H1 (cell line): ENCODE measurements around the gene CDC42BPB. TPM values are rescaled to one million over a fixed set of nuclear protein-coding genes. Genes with fewer than 3 reads are reported as not detected.

ENCODE experiments used
- CTCF ChIA-PET: fragments of 300-600 bp; sonication (Branson Sonifier 250); formaldehyde crosslinking; loops from one replicate; lab custom pipeline; 2021; ENCODE audit not compliant: partially characterized antibody; lab: Charles Lee
- POLR2A ChIA-PET: fragments of 300-600 bp; sonication (Branson Sonifier 250); formaldehyde crosslinking; loops from one replicate; lab custom pipeline; 2021; ENCODE audit warnings: inconsistent platforms; ENCODE audit not compliant: partially characterized antibody; lab: Charles Lee
- DNase-seq, 2 experiments: peaks; one replicate each; pipeline versions ENCODE4 v3.0.0 to v3.0.0-alpha.2; 2010 to 2022; ENCODE audit warnings: low spot score in 2 of 2, low read depth in 1 of 2, mixed read lengths in 1 of 2
- FAIRE-seq: peaks from 2 replicates; lab custom pipeline; 2011; peaks lifted over from hg19 to GRCh38; lab: Jason Lieb, UNC
- H2AFZ ChIP-seq: 2 replicates; pipeline ENCODE4 v1.8.1; 2012; ENCODE audit warnings: low read length, inconsistent platforms
- H2AK5ac ChIP-seq: 2 replicates; pipeline ENCODE4 v1.6.1; 2013; ENCODE audit warnings: low read depth, low read length
- H2BK120ac ChIP-seq: replicated peaks from 2 replicates; pipeline ENCODE3; 2013; ENCODE audit warnings: low read depth, low read length, inconsistent platforms
- H2BK12ac ChIP-seq: 2 replicates; pipeline ENCODE4 v1.6.1; 2013; ENCODE audit warnings: low read depth, low read length
- H2BK15ac ChIP-seq: 2 replicates; pipeline ENCODE4 v1.6.1; 2013; ENCODE audit warnings: low read length
- H2BK20ac ChIP-seq: 2 replicates; pipeline ENCODE4 v1.6.1; 2013; ENCODE audit warnings: low read length
- H2BK5ac ChIP-seq: 2 replicates; pipeline ENCODE4 v1.6.1; 2013; ENCODE audit warnings: low read depth, low read length
- H3K14ac ChIP-seq: 2 replicates; pipeline ENCODE4 v1.6.1; 2013; ENCODE audit warnings: inconsistent platforms; ENCODE audit not compliant: insufficient read length
- H3K18ac ChIP-seq: 2 replicates; pipeline ENCODE4 v1.6.1; 2013; ENCODE audit warnings: low read length; ENCODE audit errors: extremely low read depth
- H3K23ac ChIP-seq: 2 replicates; pipeline ENCODE4 v1.6.1; 2013; ENCODE audit warnings: inconsistent platforms; ENCODE audit not compliant: insufficient read length
- H3K23me2 ChIP-seq: 2 replicates; pipeline ENCODE4 v1.6.1; 2013; ENCODE audit warnings: low read depth, low read length
- H3K27ac ChIP-seq: 2 replicates; pipeline ENCODE4 v1.6.1; 2011; ENCODE audit warnings: low read depth, low read length, inconsistent platforms
- H3K27me3 ChIP-seq, 4 experiments: replicated peaks in 1 of 4; 1 replicate in 1 of 4; 2 replicates in 3 of 4; pipeline versions ENCODE4 v1.6.1 to v1.8.1; 2011 to 2013; ENCODE audit warnings: low read length in 3 of 4, mild to moderate bottlenecking in 3 of 4, inconsistent platforms in 2 of 4, mixed read lengths in 2 of 4, moderate library complexity in 1 of 4; ENCODE audit not compliant: control insufficient read depth in 3 of 4, insufficient read depth in 3 of 4; ENCODE audit errors: extremely low read depth in 1 of 4
- H3K36me3 ChIP-seq, 4 experiments: 2 replicates each; pipeline versions ENCODE4 v1.6.1 to v1.8.1; 2011 to 2013; ENCODE audit warnings: mild to moderate bottlenecking in 4 of 4, low read length in 3 of 4, moderate library complexity in 2 of 4, control low read depth in 1 of 4, inconsistent platforms in 1 of 4; ENCODE audit not compliant: insufficient read depth in 4 of 4, control insufficient read depth in 2 of 4
- H3K4ac ChIP-seq: replicated peaks from 2 replicates; pipeline ENCODE3; 2013; ENCODE audit warnings: low read length, low read depth, mixed read lengths, inconsistent platforms; ENCODE audit not compliant: insufficient read length
- H3K4me1 ChIP-seq, 4 experiments: replicated peaks in 1 of 4; 1 replicate in 1 of 4; 2 replicates in 3 of 4; pipeline versions ENCODE4 v1.6.1 to v1.8.1; 2011 to 2013; ENCODE audit warnings: low read length in 3 of 4, inconsistent platforms in 2 of 4, mixed read lengths in 1 of 4; ENCODE audit not compliant: insufficient read depth in 4 of 4, control insufficient read depth in 3 of 4
- H3K4me2 ChIP-seq, 2 experiments: 2 replicates each; pipeline versions ENCODE4 v1.6.1 to v1.8.1; 2011 to 2013; ENCODE audit warnings: low read depth in 2 of 2, low read length in 2 of 2, control low read depth in 1 of 2, inconsistent platforms in 1 of 2, mild to moderate bottlenecking in 1 of 2; ENCODE audit not compliant: insufficient read depth in 1 of 2
- H3K4me3 ChIP-seq, 4 experiments: fragments of 200-600, 300-600 bp in 1 of 4; sonication (generic), shearing (Covaris generic), sonication (Bioruptor Twin) in 1 of 4; 2 replicates each; pipeline versions ENCODE4 v1.5.1 to v1.8.1; 2011 to 2016; ENCODE audit warnings: low read length in 4 of 4, low read depth in 3 of 4, control low read depth in 2 of 4, inconsistent platforms in 2 of 4, mild to moderate bottlenecking in 2 of 4, mixed read lengths in 1 of 4, moderate library complexity in 1 of 4; ENCODE audit not compliant: insufficient read depth in 2 of 4; ENCODE audit errors: extremely low read depth in 1 of 4
- H3K56ac ChIP-seq: replicated peaks from 2 replicates; pipeline ENCODE3; 2013; ENCODE audit warnings: low read depth, mild to moderate bottlenecking, mixed read lengths, low read length, inconsistent platforms; ENCODE audit not compliant: insufficient read length
- H3K79me1 ChIP-seq: 2 replicates; pipeline ENCODE4 v1.6.1; 2013; ENCODE audit warnings: low read depth, low read length, control low read depth
- H3K79me2 ChIP-seq, 2 experiments: 2 replicates each; pipeline versions ENCODE4 v1.6.1 to v1.8.1; 2012 to 2013; ENCODE audit warnings: low read length in 2 of 2, mild to moderate bottlenecking in 2 of 2, inconsistent platforms in 1 of 2; ENCODE audit not compliant: insufficient read depth in 2 of 2, control insufficient read depth in 1 of 2
- H3K9ac ChIP-seq, 4 experiments: replicated peaks in 1 of 4; 1 replicate in 1 of 4; 2 replicates in 3 of 4; pipeline versions ENCODE4 v1.6.1 to v1.8.1; 2011 to 2013; ENCODE audit warnings: low read depth in 3 of 4, low read length in 3 of 4, control low read depth in 2 of 4, mild to moderate bottlenecking in 2 of 4, moderate library complexity in 2 of 4, inconsistent platforms in 1 of 4; ENCODE audit errors: extremely low read depth in 1 of 4
- H3K9me3 ChIP-seq, 2 experiments: 2 replicates each; pipeline versions ENCODE4 v1.6.1 to v1.8.1; 2012 to 2013; ENCODE audit warnings: mild to moderate bottlenecking in 2 of 2, moderate library complexity in 2 of 2, control low read depth in 1 of 2, inconsistent platforms in 1 of 2, low read depth in 1 of 2, low read length in 1 of 2, mixed read lengths in 1 of 2; ENCODE audit not compliant: insufficient read depth in 2 of 2
- H4K20me1 ChIP-seq, 2 experiments: replicated peaks in 1 of 2; 2 replicates each; pipeline versions ENCODE3 to v1.8.1; 2011 to 2013; ENCODE audit warnings: inconsistent platforms in 2 of 2, low read length in 2 of 2, mild to moderate bottlenecking in 1 of 2; ENCODE audit not compliant: insufficient read depth in 2 of 2, control insufficient read depth in 1 of 2
- H4K5ac ChIP-seq: 2 replicates; pipeline ENCODE4 v1.6.1; 2013; ENCODE audit warnings: low read length, low read depth, mixed read lengths, inconsistent platforms; ENCODE audit not compliant: insufficient read length
- H4K8ac ChIP-seq: 2 replicates; pipeline ENCODE4 v1.8.0; 2013; ENCODE audit warnings: mild to moderate bottlenecking, moderate library complexity, low read length, inconsistent platforms; ENCODE audit not compliant: insufficient read depth; ENCODE audit errors: extremely low read depth
- H4K91ac ChIP-seq: replicated peaks from 2 replicates; pipeline ENCODE3; 2013; ENCODE audit warnings: low read length, mixed read lengths, inconsistent platforms; ENCODE audit not compliant: insufficient read length
- ATF2 ChIP-seq: IDR thresholded peaks from 2 replicates; pipeline ENCODE4 v1.6.1; 2012; ENCODE audit warnings: low read length, inconsistent platforms
- CHD2 ChIP-seq: IDR thresholded peaks from 2 replicates; pipeline ENCODE4 v1.6.1; 2012; ENCODE audit warnings: low read length, improper control_type of control experiment
- RAD21 ChIP-seq, 2 experiments: IDR thresholded peaks in 1 of 2; conservative IDR thresholded peaks in 1 of 2; 2 replicates each; pipeline ENCODE4 v1.6.1; 2011; ENCODE audit warnings: low read depth in 2 of 2, low read length in 2 of 2, improper control_type of control experiment in 1 of 2, inconsistent platforms in 1 of 2, mild to moderate bottlenecking in 1 of 2, moderate library complexity in 1 of 2
- RBBP5 ChIP-seq: IDR thresholded peaks from 2 replicates; pipeline ENCODE4 v1.7.1; 2012; ENCODE audit warnings: low read depth, mild to moderate bottlenecking, inconsistent platforms, low read length, moderate library complexity, borderline replicate concordance
- RFX5 ChIP-seq: IDR thresholded peaks from 2 replicates; pipeline ENCODE4 v1.6.1; 2011; ENCODE audit warnings: low read depth, low read length, improper control_type of control experiment, borderline replicate concordance
- SP2 ChIP-seq: IDR thresholded peaks from 2 replicates; pipeline ENCODE4 v1.6.1; 2012; ENCODE audit warnings: mild to moderate bottlenecking, low read length, inconsistent platforms
- TCF12 ChIP-seq: IDR thresholded peaks from 2 replicates; pipeline ENCODE4 v1.6.1; 2011; ENCODE audit warnings: low read depth, mild to moderate bottlenecking, low read length
- WGBS, 2 experiments: shearing (Covaris generic) in 1 of 2; methylation state at CpG; one replicate each; pipeline versions ENCODE4 v1.1.6 to v1.1.7; 2013 to 2015; ENCODE audit warnings: low lambda C conversion rate in 2 of 2, mixed read lengths in 2 of 2, inconsistent platforms in 1 of 2, low coverage in 1 of 2, missing lambda C conversion rate in 1 of 2; ENCODE audit not compliant: insufficient replicate concordance in 2 of 2, insufficient coverage in 1 of 2, insufficient read length in 1 of 2; ENCODE audit errors: extremely low coverage in 1 of 2, missing lambda C conversion rate in 1 of 2; 5-methylcytosine and 5-hydroxymethylcytosine counted together
- polyA plus RNA-seq, 7 experiments: library from polyadenylated mRNA; depleted of rRNA in 3 of 7; stranded (reverse) in 5 of 7; unstranded in 2 of 7; fragments of >200 nt in 5 of 7; fragments of 200-250 nt in 2 of 7; gene quantifications; 1 replicate in 5 of 7; 2 replicates in 1 of 7; 4 replicates in 1 of 7; pipeline versions ENCODE4 v1.2.1 to v1.2.3, GENCODE V29; 2011 to 2013; ENCODE audit warnings: missing spikeins in 2 of 7, mixed read lengths in 2 of 7
- total RNA-seq: library from RNA; stranded (reverse); fragmentation: NEBNext Ultra II Directional; extraction: Animal tissue kit (Norgen Biotek cat#: 25700); gene quantifications from 2 replicates; pipeline ENCODE4 v1.2.1, GENCODE V29; 2021
- TF ChIP-seq, protein P1 (sequence below): IDR thresholded peaks from 2 replicates; pipeline ENCODE4 v1.6.1; 2012; ENCODE audit warnings: inconsistent platforms

Gene CDC42BPB
- total and polyA plus RNA-seq, 2 of the 8 experiments (the other 6 are each of a cell fraction or from before 2014, with no cell fraction given): 51.2 to 88.2 TPM

- Histone ChIP-seq H3K23ac (no peak overlapping the region), H3K36me3 (peaks cover 13 to 78% (median 46%) of the 10 kb centered on the region in 4 experiments), H3K9me3 (no peaks in the 10 kb centered on the region), H3K79me1 (no peaks in the 10 kb centered on the region), H2BK15ac (no peak overlapping the region), H3K4me3 (no peak overlapping the region), H3K18ac (no peak overlapping the region), H4K8ac (no peak overlapping the region), H3K79me2 (no peaks in the 10 kb centered on the region), H3K4ac (no peak overlapping the region), H4K91ac (no peak overlapping the region), H4K20me1 (peaks cover 0 to 11% of the 10 kb centered on the region in 2 experiments), H2BK12ac (no peak overlapping the region), H3K23me2 (no peaks in the 10 kb centered on the region), H3K4me2 (no peak overlapping the region), H3K9ac (no peak overlapping the region), H2BK5ac (no peak overlapping the region; the same call in 1 of the 2 replicates), H3K27ac (no peak overlapping the region), H3K56ac (no peak overlapping the region), H2AK5ac (no peak overlapping the region), H4K5ac (no peak overlapping the region), H3K27me3 (no peaks in the 10 kb centered on the region), H3K4me1 (no peaks in the 10 kb centered on the region), H2BK120ac (no peak overlapping the region), H2BK20ac (no peak overlapping the region), H2AFZ (no peak overlapping the region), H3K14ac (no peak overlapping the region)
- WGBS, 2 experiments: 96% methylated on average over 24 of the region's 26 CpGs; no CpG with 5 or more reads in 1 of the 2 experiments
- ChIA-PET POLR2A (no interaction called here), CTCF (interaction anchor here (0.6 to 1.2 kb wide), 2 partner anchors 92 to 161 kb away, joined by 3 read pairs; no protein-coding TSS in a partner anchor)
- DNase-seq: no peak
- FAIRE-seq: no peak
- TF ChIP-seq CHD2: no peak
- no peak for TF ChIP-seq RBBP5
- TF ChIP-seq, protein P1, sequence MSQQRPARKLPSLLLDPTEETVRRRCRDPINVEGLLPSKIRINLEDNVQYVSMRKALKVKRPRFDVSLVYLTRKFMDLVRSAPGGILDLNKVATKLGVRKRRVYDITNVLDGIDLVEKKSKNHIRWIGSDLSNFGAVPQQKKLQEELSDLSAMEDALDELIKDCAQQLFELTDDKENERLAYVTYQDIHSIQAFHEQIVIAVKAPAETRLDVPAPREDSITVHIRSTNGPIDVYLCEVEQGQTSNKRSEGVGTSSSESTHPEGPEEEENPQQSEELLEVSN: no peak
- TF ChIP-seq TCF12: no peak
- TF ChIP-seq RFX5: no peak
- TF ChIP-seq ATF2: no peak
- no peak for TF ChIP-seq RAD21 (IDR thresholded peaks at IDR 0.05 in 1 of 2, conservative IDR thresholded peaks at IDR 0.05 in 1 of 2; ENCODE audit: low read depth in 2 of 2, low read length in 2 of 2)
- no peak for TF ChIP-seq SP2
Measured at GRCh38 chr14:102969060-102969791, 88.1 kb downstream of the CDC42BPB start.
